HepG2 (cell line): Measurements from ENCODE around the gene BCAS3. TPM values are rescaled to one million over a fixed set of nuclear protein-coding genes. Genes with fewer than 3 reads are reported as not detected.

ENCODE experiments used
- ATAC-seq: fragments of 200-7000 bp; cut with Tn5 transposase; 3 replicates; pipeline ENCODE4 v1.9.1; 2020; ENCODE audit warnings: mild to moderate bottlenecking, moderate library complexity
- BruUV-seq: library from RNA; stranded (reverse); fragments of 400-500 nt; replicated peaks from 2 replicates; lab custom pipeline; 2021; lab: Mats Ljungman, UMichigan
- CTCF ChIA-PET: fragments of 300-600 bp; formaldehyde crosslinking; extraction: SDS; loops from one replicate; lab custom pipeline; 2021; ENCODE audit warnings: low total read pairs, inconsistent platforms, low intra/inter-chr PET ratio; lab: Yijun Ruan, JAX
- POLR2A ChIA-PET: fragments of 350-600 bp; sonication (Branson Sonifier 250); formaldehyde crosslinking; loops from one replicate; lab custom pipeline; 2020; ENCODE audit warnings: antibody characterized with exemption, inconsistent platforms; lab: Yijun Ruan, JAX
- DNase-seq: peaks from one replicate; pipeline ENCODE4 v3.0.0-alpha.2; 2015; ENCODE audit warnings: low spot score
- FAIRE-seq: peaks from 3 replicates; lab custom pipeline; 2011; peaks lifted over from hg19 to GRCh38; lab: Jason Lieb, UNC
- H2AFZ ChIP-seq: one replicate; pipeline ENCODE4 v1.6.1; 2011; ENCODE audit warnings: low read length, inconsistent platforms
- H3K27ac ChIP-seq: fragments of 300-600 bp; 3 replicates; pipeline ENCODE4 v1.8.0; 2011; ENCODE audit warnings: mixed run types, mild to moderate bottlenecking, mixed read lengths, low read length, inconsistent platforms; ENCODE audit not compliant: insufficient read depth; ENCODE audit errors: extremely low read length
- H3K27me3 ChIP-seq, 2 experiments: fragments of 200-600 bp in 1 of 2; 2 replicates in 1 of 2; 3 replicates in 1 of 2; pipeline versions ENCODE4 v1.6.0 to v1.8.0; 2011; ENCODE audit warnings: low read length in 2 of 2, mild to moderate bottlenecking in 2 of 2, moderate library complexity in 2 of 2, inconsistent platforms in 1 of 2; ENCODE audit not compliant: insufficient read depth in 2 of 2, control insufficient read depth in 1 of 2
- H3K36me3 ChIP-seq, 2 experiments: fragments of 200-600 bp in 1 of 2; replicated peaks in 1 of 2; 2 replicates in 1 of 2; 3 replicates in 1 of 2; pipeline versions ENCODE4 v1.5.1 to v1.8.0; 2011; ENCODE audit warnings: low read length in 2 of 2, inconsistent platforms in 1 of 2; ENCODE audit not compliant: insufficient read depth in 2 of 2, control insufficient read depth in 1 of 2
- H3K4me1 ChIP-seq: 2 replicates; pipeline ENCODE4 v1.5.1; 2012; ENCODE audit warnings: low read length, inconsistent platforms; ENCODE audit not compliant: insufficient read depth
- H3K4me2 ChIP-seq: 2 replicates; pipeline ENCODE4 v1.6.0; 2011; ENCODE audit warnings: low read depth, low read length, inconsistent platforms
- H3K4me3 ChIP-seq, 3 experiments: fragments of 200-600 bp in 1 of 3; sonication (generic), shearing (Covaris generic) in 1 of 3; replicated peaks in 1 of 3; 2 replicates each; pipeline ENCODE4 v1.5.1; 2011 to 2016; ENCODE audit warnings: low read length in 3 of 3, inconsistent platforms in 2 of 3, low read depth in 2 of 3, mild to moderate bottlenecking in 2 of 3, control low read depth in 1 of 3, mixed read lengths in 1 of 3; ENCODE audit not compliant: insufficient read depth in 1 of 3
- H3K79me2 ChIP-seq: one replicate; pipeline ENCODE4 v1.6.1; 2011; ENCODE audit warnings: low read length, inconsistent platforms; ENCODE audit not compliant: insufficient read depth
- H3K9ac ChIP-seq: 2 replicates; pipeline ENCODE4 v1.6.0; 2011; ENCODE audit warnings: mild to moderate bottlenecking, low read depth, low read length, inconsistent platforms; ENCODE audit not compliant: insufficient read depth
- H3K9me3 ChIP-seq: 2 replicates; pipeline ENCODE4 v1.5.1; 2012; ENCODE audit warnings: mild to moderate bottlenecking, low read length
- H4K20me1 ChIP-seq: 2 replicates; pipeline ENCODE4 v1.6.0; 2011; ENCODE audit warnings: inconsistent platforms, mild to moderate bottlenecking, low read length, moderate library complexity; ENCODE audit not compliant: insufficient read depth
- FOSL2 ChIP-seq: sonication (generic); formaldehyde crosslinking; IDR thresholded peaks from 2 replicates; pipeline ENCODE4 v1.4.0; 2020; ENCODE audit warnings: missing genetic modification reagents
- GFI1 ChIP-seq: sonication (generic); formaldehyde crosslinking; IDR thresholded peaks from 2 replicates; pipeline ENCODE4 v1.5.0; 2020; ENCODE audit warnings: missing genetic modification reagents, mild to moderate bottlenecking, borderline replicate concordance
- KLF6 ChIP-seq: IDR thresholded peaks from 2 replicates; pipeline ENCODE4 v1.8.0; 2016; ENCODE audit warnings: missing biosample characterization, missing genetic modification reagents
- MAFF ChIP-seq: IDR thresholded peaks from 2 replicates; pipeline ENCODE4 v1.6.1; 2011; ENCODE audit warnings: low read depth, low read length, improper control_type of control experiment
- MAFK ChIP-seq, 2 experiments: IDR thresholded peaks in 1 of 2; conservative IDR thresholded peaks in 1 of 2; 2 replicates each; pipeline ENCODE4 v1.6.1; 2011; ENCODE audit warnings: improper control_type of control experiment in 2 of 2, low read length in 2 of 2
- MTF2 ChIP-seq: sonication (generic); formaldehyde crosslinking; IDR thresholded peaks from 2 replicates; pipeline ENCODE4 v1.5.0; 2020; ENCODE audit warnings: missing genetic modification reagents, borderline replicate concordance
- TARDBP ChIP-seq: sonication (generic); formaldehyde crosslinking; IDR thresholded peaks from 2 replicates; pipeline ENCODE4 v1.8.0; 2022; ENCODE audit warnings: mild to moderate bottlenecking, missing genetic modification reagents
- TBL1XR1 ChIP-seq: fragments of 150-350 bp; IDR thresholded peaks from 2 replicates; pipeline ENCODE4 v1.6.1; 2014; ENCODE audit warnings: borderline replicate concordance, low read length; ENCODE audit not compliant: partially characterized antibody
- ZNF101 ChIP-seq: sonication (generic); formaldehyde crosslinking; IDR thresholded peaks from 2 replicates; pipeline ENCODE4 v1.4.0; 2020; ENCODE audit warnings: mild to moderate bottlenecking, low read depth, missing genetic modification reagents, borderline replicate concordance
- ZNF12 ChIP-seq: sonication (generic); formaldehyde crosslinking; IDR thresholded peaks from 2 replicates; pipeline ENCODE4 v1.5.0; 2020; ENCODE audit warnings: missing genetic modification reagents
- ZNF24 ChIP-seq: fragments of 450-650 bp; IDR thresholded peaks from 2 replicates; pipeline ENCODE4 v1.6.1; 2017; ENCODE audit warnings: antibody characterized with exemption, mild to moderate bottlenecking
- ZNF337 ChIP-seq: sonication (generic); formaldehyde crosslinking; IDR thresholded peaks from 2 replicates; pipeline ENCODE4 v1.5.1; 2020; ENCODE audit warnings: missing genetic modification reagents, low read depth, mild to moderate bottlenecking, borderline replicate concordance
- WGBS: methylation state at CpG from one replicate; pipeline ENCODE4 v1.1.6; 2017; ENCODE audit warnings: low lambda C conversion rate; 5-methylcytosine and 5-hydroxymethylcytosine counted together
- in situ Hi-C: cut with HindIII; loops from 2 replicates; pipeline ENCODE4 v1.10.0; 2017; ENCODE audit warnings: low pct_unique_long_range_greater_than_20kb; ENCODE audit not compliant: extremely low pct_ligation_motif_present
- intact Hi-C: fragments of 100-400 bp; cut with micrococcal nuclease; formaldehyde crosslinking; loops from one replicate; pipeline ENCODE4 v1.10.0; 2022; ENCODE audit not compliant: unreplicated experiment
- polyA plus RNA-seq, 8 experiments: library from polyadenylated mRNA; depleted of rRNA in 3 of 8; stranded (reverse) in 7 of 8; unstranded in 1 of 8; fragments of >200 nt; fragmentation: Illumina TruSeq in 4 of 8; extraction: Trizol in 4 of 8; gene quantifications; 2 replicates each; pipeline versions ENCODE4 v1.2.1 to v1.2.3, GENCODE V29; 2011 to 2016; ENCODE audit warnings: low read depth in 4 of 8, missing spikeins in 1 of 8, mixed read lengths in 1 of 8; ENCODE audit not compliant: insufficient read depth in 1 of 8
- total RNA-seq, 5 experiments: library from RNA; depleted of rRNA; stranded (reverse); fragments of >200 nt; fragmentation: Illumina TruSeq; extraction: Trizol; gene quantifications; 2 replicates each; pipeline ENCODE4 v1.2.3, GENCODE V29; 2016; ENCODE audit warnings: low read depth in 1 of 5
- TF ChIP-seq, protein P1 (sequence below): sonication (generic); formaldehyde crosslinking; conservative IDR thresholded peaks from 2 replicates; pipeline ENCODE4 v1.8.1; 2023; ENCODE audit warnings: missing genetic modification reagents
- TF ChIP-seq, protein P2 (sequence below): sonication (generic); formaldehyde crosslinking; IDR thresholded peaks from 2 replicates; pipeline ENCODE4 v1.9.0; 2021; ENCODE audit warnings: missing genetic modification reagents, borderline replicate concordance

BCAS3 gene
- total and polyA plus RNA-seq, 2 of the 13 experiments (the other 11 are each of a cell fraction or from before 2014, with no cell fraction given): 10.7 to 11.2 TPM

DNA sequence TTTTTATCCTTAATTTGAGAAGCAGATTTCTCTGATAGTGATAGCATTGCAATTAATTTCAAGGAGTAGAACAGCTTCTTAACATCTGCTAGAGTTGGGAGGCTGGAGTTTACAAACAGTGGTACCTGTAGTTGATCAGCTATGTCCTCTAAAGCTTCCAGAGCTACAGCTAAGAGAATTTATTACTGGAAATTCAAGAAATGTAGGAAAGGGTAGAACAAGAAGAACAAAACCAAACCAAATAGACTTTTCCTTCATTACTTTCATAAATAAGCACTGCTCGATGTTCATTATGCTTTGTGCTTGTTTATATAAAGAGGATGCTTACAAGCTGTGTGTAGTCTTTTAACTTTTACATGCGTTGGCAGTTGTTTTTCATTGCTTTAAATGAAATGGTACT lies 388.4 kb downstream of the BCAS3 start:
- no peaks in the 10 kb centered on the region for H4K20me1 ChIP-seq
- peak overlapping the region; percentile 46 for H3K27ac ChIP-seq
- FAIRE-seq (no peak), ATAC-seq (no peak), DNase-seq (no peak)
- H3K9ac ChIP-seq: no peak overlapping the region; the same call in 1 of the 2 replicates
- no peaks in the 10 kb centered on the region for H3K79me2 ChIP-seq
- no peak overlapping the region for H3K4me2 ChIP-seq
- WGBS: 97% methylated on average over 2 of the region's 2 CpGs
- ChIA-PET CTCF (no interaction called here), POLR2A (no interaction called here)
- in situ Hi-C loops (no loop called here), intact Hi-C loops (no loop called here)
- H2AFZ ChIP-seq: no peak overlapping the region
- no peaks in the 10 kb centered on the region; a peak in 1 of 5 replicates for H3K27me3 ChIP-seq
- no peak overlapping the region for H3K4me3 ChIP-seq
- TF ChIP-seq ZNF12 (CRISPR knock-in tag) (no peak), TBL1XR1 (no peak), MAFK (conservative IDR thresholded peaks at IDR 0.05 in 1 of 2, IDR thresholded peaks at IDR 0.05 in 1 of 2; ENCODE audit: low read length in 2 of 2) (peak in 1 of 2 experiments; percentile 32; a peak in 1 of 4 replicates), MAFF (0 out of 2 replicates have a peak, but pooled peaks have one; percentile 11), KLF6 (CRISPR knock-in tag) (no peak)
- TF ChIP-seq, protein P1, sequence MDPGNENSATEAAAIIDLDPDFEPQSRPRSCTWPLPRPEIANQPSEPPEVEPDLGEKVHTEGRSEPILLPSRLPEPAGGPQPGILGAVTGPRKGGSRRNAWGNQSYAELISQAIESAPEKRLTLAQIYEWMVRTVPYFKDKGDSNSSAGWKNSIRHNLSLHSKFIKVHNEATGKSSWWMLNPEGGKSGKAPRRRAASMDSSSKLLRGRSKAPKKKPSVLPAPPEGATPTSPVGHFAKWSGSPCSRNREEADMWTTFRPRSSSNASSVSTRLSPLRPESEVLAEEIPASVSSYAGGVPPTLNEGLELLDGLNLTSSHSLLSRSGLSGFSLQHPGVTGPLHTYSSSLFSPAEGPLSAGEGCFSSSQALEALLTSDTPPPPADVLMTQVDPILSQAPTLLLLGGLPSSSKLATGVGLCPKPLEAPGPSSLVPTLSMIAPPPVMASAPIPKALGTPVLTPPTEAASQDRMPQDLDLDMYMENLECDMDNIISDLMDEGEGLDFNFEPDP (CRISPR knock-in tag): 0 out of 2 replicates have a peak, but pooled peaks have one; percentile 39
- H3K4me1 ChIP-seq: peaks cover 23% of the 10 kb centered on the region
- H3K9me3 ChIP-seq: no peaks in the 10 kb centered on the region
- BruUV-seq: no TSS peak
- H3K36me3 ChIP-seq: no peaks in the 10 kb centered on the region

DNA sequence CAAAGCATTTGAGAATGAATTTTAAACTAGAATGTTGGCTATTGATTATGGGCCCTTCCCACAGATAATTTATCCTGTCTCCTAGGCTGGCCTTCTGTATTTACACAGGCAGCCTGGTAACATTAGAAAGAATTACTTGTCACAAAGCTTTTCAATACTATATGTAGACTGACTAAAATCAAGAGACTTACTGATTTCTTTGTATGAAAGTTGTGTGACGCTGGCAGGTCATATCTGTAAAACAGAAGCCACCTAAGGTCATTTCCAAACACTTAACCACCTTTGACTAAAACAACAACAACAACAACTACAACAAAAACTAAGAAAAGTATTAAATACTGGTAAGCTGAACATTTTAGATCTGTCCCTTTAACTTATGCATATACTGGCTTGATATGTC lies 393.0 kb downstream of the BCAS3 start:
- BruUV-seq: no TSS peak
- ChIA-PET POLR2A (no interaction called here), CTCF (no interaction called here)
- TF ChIP-seq FOSL2 (CRISPR knock-in tag) (no peak), TARDBP (CRISPR knock-in tag) (no peak), ZNF101 (CRISPR knock-in tag) (no peak), MTF2 (CRISPR knock-in tag) (no peak), GFI1 (no peak), ZNF337 (CRISPR knock-in tag) (no peak), ZNF24 (no peak)
- TF ChIP-seq, protein P2, sequence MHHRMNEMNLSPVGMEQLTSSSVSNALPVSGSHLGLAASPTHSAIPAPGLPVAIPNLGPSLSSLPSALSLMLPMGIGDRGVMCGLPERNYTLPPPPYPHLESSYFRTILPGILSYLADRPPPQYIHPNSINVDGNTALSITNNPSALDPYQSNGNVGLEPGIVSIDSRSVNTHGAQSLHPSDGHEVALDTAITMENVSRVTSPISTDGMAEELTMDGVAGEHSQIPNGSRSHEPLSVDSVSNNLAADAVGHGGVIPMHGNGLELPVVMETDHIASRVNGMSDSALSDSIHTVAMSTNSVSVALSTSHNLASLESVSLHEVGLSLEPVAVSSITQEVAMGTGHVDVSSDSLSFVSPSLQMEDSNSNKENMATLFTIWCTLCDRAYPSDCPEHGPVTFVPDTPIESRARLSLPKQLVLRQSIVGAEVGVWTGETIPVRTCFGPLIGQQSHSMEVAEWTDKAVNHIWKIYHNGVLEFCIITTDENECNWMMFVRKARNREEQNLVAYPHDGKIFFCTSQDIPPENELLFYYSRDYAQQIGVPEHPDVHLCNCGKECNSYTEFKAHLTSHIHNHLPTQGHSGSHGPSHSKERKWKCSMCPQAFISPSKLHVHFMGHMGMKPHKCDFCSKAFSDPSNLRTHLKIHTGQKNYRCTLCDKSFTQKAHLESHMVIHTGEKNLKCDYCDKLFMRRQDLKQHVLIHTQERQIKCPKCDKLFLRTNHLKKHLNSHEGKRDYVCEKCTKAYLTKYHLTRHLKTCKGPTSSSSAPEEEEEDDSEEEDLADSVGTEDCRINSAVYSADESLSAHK (CRISPR knock-in tag): no peak

More for the DNA sequence above, 393.0 kb downstream of the BCAS3 start:
- Histone ChIP-seq H3K4me1 (peaks cover 6% of the 10 kb centered on the region), H3K4me3 (no peak overlapping the region), H3K36me3 (no peaks in the 10 kb centered on the region), H3K27ac (no peak overlapping the region), H3K27me3 (no peaks in the 10 kb centered on the region; a peak in 1 of 5 replicates), H3K4me2 (no peak overlapping the region), H3K9me3 (no peaks in the 10 kb centered on the region), H3K9ac (no peak overlapping the region), H3K79me2 (no peaks in the 10 kb centered on the region), H4K20me1 (no peaks in the 10 kb centered on the region), H2AFZ (no peak overlapping the region)
- FAIRE-seq (no peak), DNase-seq (no peak), ATAC-seq (no peak)
- intact Hi-C loops: no loop called here
- in situ Hi-C loops: no loop called here
- 76% methylated on average over 1 of the region's 1 CpG for WGBS
